Astrocyte of the cerebellum (primary cell): ENCODE measurements around the gene GOLIM4.

Experiments
- DNase-seq: peaks from one replicate; pipeline ENCODE4 v3.0.0-alpha.2; 2011; ENCODE audit warnings: low read depth
- H3K4me3 ChIP-seq: 2 replicates; pipeline ENCODE4 v1.5.1; 2011; ENCODE audit warnings: mild to moderate bottlenecking, low read depth, low read length, moderate library complexity
- in situ Hi-C: cut with HindIII; loops from 2 replicates; pipeline ENCODE4 v1.10.0; 2017; ENCODE audit warnings: low sequenced_read_pairs
- TF ChIP-seq, protein P1 (sequence below): IDR thresholded peaks from 2 replicates; pipeline ENCODE4 v1.5.1; 2012; ENCODE audit warnings: low read length, low read depth, moderate library complexity, mild to moderate bottlenecking; ENCODE audit errors: missing control alignments

Gene GOLIM4

DNA sequence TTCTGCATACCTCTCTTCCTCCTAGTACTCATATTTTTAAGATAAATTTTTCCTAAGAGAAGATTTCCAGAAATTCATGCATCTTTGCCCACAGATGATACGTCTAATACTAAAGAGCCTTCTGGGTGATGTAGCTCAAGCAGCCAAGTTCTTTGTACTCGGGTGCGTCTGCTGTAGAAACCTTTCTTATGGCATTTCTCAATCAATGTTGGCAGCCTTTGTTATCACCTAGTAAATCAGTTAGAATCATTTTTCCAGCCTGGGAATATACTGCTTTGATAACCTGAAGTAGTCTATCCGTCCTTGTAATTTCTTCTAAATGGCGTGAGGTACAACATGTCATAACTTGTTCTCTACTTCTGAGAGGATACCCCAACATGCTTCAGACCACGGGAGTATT, 104.5 kb downstream of the GOLIM4 start:
- TF ChIP-seq, protein P1, sequence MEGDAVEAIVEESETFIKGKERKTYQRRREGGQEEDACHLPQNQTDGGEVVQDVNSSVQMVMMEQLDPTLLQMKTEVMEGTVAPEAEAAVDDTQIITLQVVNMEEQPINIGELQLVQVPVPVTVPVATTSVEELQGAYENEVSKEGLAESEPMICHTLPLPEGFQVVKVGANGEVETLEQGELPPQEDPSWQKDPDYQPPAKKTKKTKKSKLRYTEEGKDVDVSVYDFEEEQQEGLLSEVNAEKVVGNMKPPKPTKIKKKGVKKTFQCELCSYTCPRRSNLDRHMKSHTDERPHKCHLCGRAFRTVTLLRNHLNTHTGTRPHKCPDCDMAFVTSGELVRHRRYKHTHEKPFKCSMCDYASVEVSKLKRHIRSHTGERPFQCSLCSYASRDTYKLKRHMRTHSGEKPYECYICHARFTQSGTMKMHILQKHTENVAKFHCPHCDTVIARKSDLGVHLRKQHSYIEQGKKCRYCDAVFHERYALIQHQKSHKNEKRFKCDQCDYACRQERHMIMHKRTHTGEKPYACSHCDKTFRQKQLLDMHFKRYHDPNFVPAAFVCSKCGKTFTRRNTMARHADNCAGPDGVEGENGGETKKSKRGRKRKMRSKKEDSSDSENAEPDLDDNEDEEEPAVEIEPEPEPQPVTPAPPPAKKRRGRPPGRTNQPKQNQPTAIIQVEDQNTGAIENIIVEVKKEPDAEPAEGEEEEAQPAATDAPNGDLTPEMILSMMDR = no peak
- no peak for DNase-seq
- in situ Hi-C loops = no loop called here
- H3K4me3 ChIP-seq = no peak overlapping the region

DNA sequence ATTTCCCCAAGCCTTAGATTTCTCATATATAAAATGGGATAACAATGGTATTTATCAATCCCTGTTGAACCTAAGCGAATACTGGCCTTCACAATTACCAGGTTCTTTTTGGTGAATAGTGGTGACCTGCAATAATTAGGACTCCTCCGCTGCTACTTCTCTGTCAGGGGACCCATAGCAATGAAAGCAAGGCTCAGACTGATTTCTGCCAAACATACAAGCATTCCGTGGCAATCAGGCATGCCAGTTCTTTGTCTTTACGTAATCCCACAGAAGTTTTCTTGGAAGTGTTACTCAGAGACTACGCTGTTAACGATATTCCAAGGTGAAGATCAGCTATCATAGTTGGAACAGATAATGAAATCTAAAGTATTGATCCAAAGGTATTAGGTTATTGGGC, 105.7 kb downstream of the GOLIM4 start:
- TF ChIP-seq, protein P1 = no peak
- DNase-seq = no peak
- in situ Hi-C loops = no loop called here
- no peak overlapping the region for H3K4me3 ChIP-seq

DNA sequence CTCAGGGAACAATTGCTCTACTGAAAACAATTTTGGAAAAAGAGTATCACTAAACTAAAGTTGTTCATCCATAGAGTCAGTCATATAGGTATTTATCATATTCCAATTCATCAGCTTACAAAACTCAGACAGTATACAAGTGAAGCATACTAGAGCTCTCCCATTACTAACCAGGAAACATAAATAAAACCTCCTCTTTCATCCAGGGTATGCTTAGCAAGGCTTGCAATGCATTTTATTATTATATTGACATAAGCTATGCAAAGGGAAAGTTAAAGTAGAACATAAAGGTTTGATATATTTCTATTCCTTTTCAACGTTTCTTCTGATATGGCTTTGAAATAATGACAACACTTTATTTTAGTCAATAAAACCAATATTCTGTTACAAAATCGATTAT, 106.7 kb downstream of the GOLIM4 start:
- in situ Hi-C loops = no loop called here
- no peak for DNase-seq

DNA sequence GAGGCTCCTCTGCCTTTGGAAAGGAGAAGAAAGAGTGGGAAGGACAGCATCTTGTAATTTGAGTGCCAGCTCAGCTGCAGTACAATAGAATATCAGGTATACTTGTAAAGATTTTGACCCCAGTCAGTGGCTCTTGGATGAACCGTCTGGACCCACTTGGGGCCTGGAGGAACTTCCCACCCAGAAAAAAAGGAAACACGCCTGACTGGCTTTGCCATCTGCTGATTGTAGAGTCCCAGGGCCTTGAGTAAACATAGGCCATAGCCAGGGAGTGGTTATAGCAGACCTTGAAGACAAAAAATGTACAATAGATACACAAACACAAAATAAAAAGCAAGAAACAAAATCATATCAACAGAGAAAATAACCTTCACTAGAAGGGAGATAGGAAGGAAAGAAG, 112.1 kb downstream of the GOLIM4 start:
- no peak for DNase-seq
- no peak overlapping the region for H3K4me3 ChIP-seq
- TF ChIP-seq, protein P1 = no peak
- in situ Hi-C loops = no loop called here

More for the DNA sequence above, 106.7 kb downstream of the GOLIM4 start:
- TF ChIP-seq, protein P1 = no peak
- no peak overlapping the region for H3K4me3 ChIP-seq

DNA sequence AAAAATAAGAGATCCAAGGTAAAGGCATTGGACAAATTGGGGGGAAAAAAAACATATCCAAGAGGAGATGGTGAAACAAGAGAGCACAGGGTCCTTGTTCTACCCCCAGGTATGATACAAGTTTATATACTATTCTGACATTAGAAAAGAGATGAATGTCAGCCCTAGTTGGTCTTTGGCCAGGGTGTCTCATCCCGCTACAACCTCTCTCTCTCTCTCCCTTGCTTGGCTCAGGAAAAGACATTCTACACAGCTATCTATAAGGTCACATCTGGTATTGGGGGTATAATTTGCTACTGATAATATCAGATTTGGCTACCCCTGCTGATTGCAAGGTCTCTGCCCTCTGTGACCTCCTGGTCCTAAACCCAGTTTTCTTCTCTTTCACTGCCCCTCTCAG, 117.2 kb downstream of the GOLIM4 start:
- TF ChIP-seq, protein P1 = no peak
- no peak overlapping the region for H3K4me3 ChIP-seq
- in situ Hi-C loops = no loop called here
- DNase-seq = no peak

DNA sequence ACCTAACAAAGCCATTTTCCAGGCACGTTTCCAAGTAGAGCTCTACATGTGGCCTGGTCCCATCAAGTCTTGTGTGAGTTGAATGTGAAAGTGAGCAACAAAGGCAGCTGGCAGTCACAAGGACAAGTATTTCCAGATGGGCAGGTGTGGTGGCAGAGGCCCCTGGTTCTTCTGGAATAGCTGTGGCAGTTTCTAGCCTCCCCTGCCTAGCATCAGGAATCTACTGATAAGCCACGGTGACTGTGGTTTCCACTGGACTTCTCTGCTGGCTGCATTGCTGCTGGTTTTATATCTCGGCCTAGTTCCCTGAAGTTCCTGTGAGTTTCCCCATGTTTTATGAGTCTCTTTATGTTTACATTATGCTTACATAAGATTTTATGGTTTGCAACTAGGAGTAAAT, 117.7 kb downstream of the GOLIM4 start:
- no peak for DNase-seq

More for the DNA sequence above, 117.7 kb downstream of the GOLIM4 start:
- H3K4me3 ChIP-seq = no peak overlapping the region
- in situ Hi-C loops = no loop called here
- TF ChIP-seq, protein P1 = no peak
